A549 (cell line): ENCODE data around the gene ALG2.

Experiments
- BHLHE40 ChIP-seq: IDR thresholded peaks from 2 replicates; pipeline ENCODE4 v1.6.1; 2012; ENCODE audit warnings: low read depth, low read length, inconsistent platforms
- CBX8 ChIP-seq: fragments of 200-600 bp; sonication (generic); IDR thresholded peaks from 2 replicates; pipeline ENCODE4 v1.6.1; 2016
- EHF ChIP-seq: fragments of 250-450 bp; sonication (Bioruptor Pico); IDR thresholded peaks from 2 replicates; pipeline ENCODE4 v1.5.0; 2020; ENCODE audit warnings: mild to moderate bottlenecking
- KDM1A ChIP-seq: fragments of 200-600 bp; sonication (generic); IDR thresholded peaks from 2 replicates; pipeline ENCODE4 v1.6.1; 2016; ENCODE audit warnings: low read depth, mild to moderate bottlenecking
- MAZ ChIP-seq: fragments of 150-350 bp; IDR thresholded peaks from 2 replicates; pipeline ENCODE4 v1.6.1; 2014; ENCODE audit warnings: antibody characterized with exemption, low read depth, low read length, borderline replicate concordance
- POLR2A ChIP-seq: IDR thresholded peaks from 2 replicates; pipeline ENCODE4 v1.6.1; 2012; ENCODE audit warnings: mild to moderate bottlenecking, low read length
- RNF2 ChIP-seq: fragments of 200-600 bp; sonication (generic); IDR thresholded peaks from 2 replicates; pipeline ENCODE4 v1.6.1; 2016; ENCODE audit warnings: low read depth, mild to moderate bottlenecking, antibody characterized with exemption, moderate library complexity, borderline replicate concordance
- SMC3 ChIP-seq: fragments of >200 bp; sonication (Bioruptor Twin); formaldehyde crosslinking; IDR thresholded peaks from 3 replicates; pipeline ENCODE4 v1.6.1; 2018; ENCODE audit warnings: inconsistent platforms
- SREBF2 ChIP-seq: fragments of 450-650 bp; IDR thresholded peaks from 2 replicates; pipeline ENCODE4 v1.6.1; 2014; ENCODE audit warnings: mild to moderate bottlenecking, moderate library complexity
- ZFP36 ChIP-seq: fragments of 450-650 bp; IDR thresholded peaks from 2 replicates; pipeline ENCODE4 v1.6.1; 2014; ENCODE audit warnings: borderline replicate concordance; ENCODE audit not compliant: partially characterized antibody
- ZNF302 ChIP-seq: fragments of 250-450 bp; sonication (Bioruptor Pico); IDR thresholded peaks from 2 replicates; pipeline ENCODE4 v1.9.0; 2021; ENCODE audit warnings: inconsistent platforms, mild to moderate bottlenecking, moderate library complexity
- TF ChIP-seq, protein P1 (sequence below): fragments of >200 bp; sonication (Bioruptor Twin); formaldehyde crosslinking; IDR thresholded peaks from 3 replicates; pipeline ENCODE4 v1.5.1; 2016
- TF ChIP-seq, protein P2 (sequence below): fragments of 150-350 bp; IDR thresholded peaks from 2 replicates; pipeline ENCODE4 v1.6.1; 2014; ENCODE audit warnings: low read depth, mild to moderate bottlenecking, low read length

DNA sequence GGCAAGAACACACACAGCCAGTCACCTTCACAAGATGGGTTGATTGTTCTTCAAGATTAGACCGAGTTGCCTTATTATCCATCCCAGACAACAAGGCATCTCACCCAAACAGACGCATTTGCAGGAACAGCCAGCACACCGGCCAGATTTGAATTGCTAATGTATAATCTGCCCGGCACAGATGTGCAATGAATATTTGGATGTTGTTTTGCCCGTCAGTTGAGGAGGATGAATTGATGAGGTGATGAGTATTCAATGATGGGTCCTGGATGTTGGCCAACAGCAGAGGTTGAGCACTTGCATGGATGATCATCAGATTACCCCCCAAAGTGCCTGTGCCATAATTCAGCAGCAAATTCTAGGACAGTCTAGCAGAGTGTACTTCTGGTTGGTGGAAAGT, 20.1 kb downstream of the ALG2 start:
- no peak for TF ChIP-seq POLR2A
- no peak for TF ChIP-seq CBX8
- no peak for TF ChIP-seq BHLHE40
- TF ChIP-seq, protein P1, sequence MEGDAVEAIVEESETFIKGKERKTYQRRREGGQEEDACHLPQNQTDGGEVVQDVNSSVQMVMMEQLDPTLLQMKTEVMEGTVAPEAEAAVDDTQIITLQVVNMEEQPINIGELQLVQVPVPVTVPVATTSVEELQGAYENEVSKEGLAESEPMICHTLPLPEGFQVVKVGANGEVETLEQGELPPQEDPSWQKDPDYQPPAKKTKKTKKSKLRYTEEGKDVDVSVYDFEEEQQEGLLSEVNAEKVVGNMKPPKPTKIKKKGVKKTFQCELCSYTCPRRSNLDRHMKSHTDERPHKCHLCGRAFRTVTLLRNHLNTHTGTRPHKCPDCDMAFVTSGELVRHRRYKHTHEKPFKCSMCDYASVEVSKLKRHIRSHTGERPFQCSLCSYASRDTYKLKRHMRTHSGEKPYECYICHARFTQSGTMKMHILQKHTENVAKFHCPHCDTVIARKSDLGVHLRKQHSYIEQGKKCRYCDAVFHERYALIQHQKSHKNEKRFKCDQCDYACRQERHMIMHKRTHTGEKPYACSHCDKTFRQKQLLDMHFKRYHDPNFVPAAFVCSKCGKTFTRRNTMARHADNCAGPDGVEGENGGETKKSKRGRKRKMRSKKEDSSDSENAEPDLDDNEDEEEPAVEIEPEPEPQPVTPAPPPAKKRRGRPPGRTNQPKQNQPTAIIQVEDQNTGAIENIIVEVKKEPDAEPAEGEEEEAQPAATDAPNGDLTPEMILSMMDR, result no peak
- TF ChIP-seq RNF2, result no peak
- no peak for TF ChIP-seq SMC3
- TF ChIP-seq KDM1A, result no peak
- no peak for TF ChIP-seq ZNF302 (CRISPR knock-in tag)
- TF ChIP-seq, protein P2, sequence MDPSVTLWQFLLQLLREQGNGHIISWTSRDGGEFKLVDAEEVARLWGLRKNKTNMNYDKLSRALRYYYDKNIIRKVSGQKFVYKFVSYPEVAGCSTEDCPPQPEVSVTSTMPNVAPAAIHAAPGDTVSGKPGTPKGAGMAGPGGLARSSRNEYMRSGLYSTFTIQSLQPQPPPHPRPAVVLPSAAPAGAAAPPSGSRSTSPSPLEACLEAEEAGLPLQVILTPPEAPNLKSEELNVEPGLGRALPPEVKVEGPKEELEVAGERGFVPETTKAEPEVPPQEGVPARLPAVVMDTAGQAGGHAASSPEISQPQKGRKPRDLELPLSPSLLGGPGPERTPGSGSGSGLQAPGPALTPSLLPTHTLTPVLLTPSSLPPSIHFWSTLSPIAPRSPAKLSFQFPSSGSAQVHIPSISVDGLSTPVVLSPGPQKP, result no peak
- TF ChIP-seq ZFP36, result no peak
- TF ChIP-seq EHF (CRISPR knock-in tag), result no peak
- no peak for TF ChIP-seq SREBF2
- no peak for TF ChIP-seq MAZ
